ENCODE data around the gene IGLL5. TPM values are rescaled to one million over a fixed set of nuclear protein-coding genes. Genes with fewer than 3 reads are reported as not detected.

IGLL5 gene
- total and polyA plus RNA-seq, 2 donors (not counting 3 experiments of a cell fraction or from before 2014, with no cell fraction given), result not detected

- H3K4me2 ChIP-seq (ENCODE audit: insufficient read depth, low read length), result no peak overlapping the region
- H2AFZ ChIP-seq (ENCODE audit: low read depth, low read length), result no peak overlapping the region
- intact Hi-C loops (cut with micrococcal nuclease), result no loop called here
- H3K9ac ChIP-seq (replicated peaks; ENCODE audit: extremely low read depth, insufficient read depth, low read length), result no peak overlapping the region
- no peak for DNase-seq (ENCODE audit: low read depth, low spot score)
- no peak for FAIRE-seq
- POLR2A ChIA-PET, result no interaction called here
- H3K9me3 ChIP-seq (replicated peaks; ENCODE audit: control insufficient read depth, insufficient read depth, low read length), result no peaks in the 10 kb centered on the region
- CTCF ChIA-PET, result interaction anchor here (1.1 kb wide), 1 partner anchor 10 kb away, joined by 3 read pairs; no protein-coding TSS in a partner anchor
- H3K27ac ChIP-seq (ENCODE audit: insufficient read depth, low read depth, low read length), result no peak overlapping the region
- H3K4me3 ChIP-seq (replicated peaks in 1 of 3; ENCODE audit: insufficient read depth in 1 of 3, low read depth in 1 of 3, low read length in 3 of 3), result no peak overlapping the region
- no peak for TF ChIP-seq JUN (IDR thresholded peaks at IDR 0.05; ENCODE audit: borderline replicate concordance, insufficient read depth, insufficient read length, low read depth)
- TF ChIP-seq EZH2 (IDR thresholded peaks at IDR 0.05; ENCODE audit: borderline replicate concordance, low read depth, low read length, severe bottlenecking), result no peak
- TF ChIP-seq MAX (IDR thresholded peaks at IDR 0.05; ENCODE audit: insufficient read depth, insufficient read length), result no peak
- no peaks in the 10 kb centered on the region for H3K79me2 ChIP-seq (ENCODE audit: control insufficient read depth, insufficient read depth, low read length)
- H3K9me1 ChIP-seq (replicated peaks; ENCODE audit: control insufficient read depth, extremely low read depth, insufficient read depth, low read length), result no peaks in the 10 kb centered on the region
- H3K27me3 ChIP-seq (ENCODE audit: control insufficient read depth in 2 of 2, insufficient read depth in 2 of 2, low read length in 2 of 2), result peaks cover 2 to 5% of the 10 kb centered on the region in 2 experiments
- no peaks in the 10 kb centered on the region for H3K4me1 ChIP-seq (ENCODE audit: control insufficient read depth, extremely low read depth, insufficient read depth, low read length)
- BruUV-seq (replicated peaks), result no TSS peak
- dilution Hi-C loops (cut with MboI; ENCODE audit: extremely low pct_ligation_motif_present, low sequenced_read_pairs), result no loop called here
- no peaks in the 10 kb centered on the region for H3K36me3 ChIP-seq (ENCODE audit: control insufficient read depth in 2 of 2, extremely low read depth in 1 of 2, insufficient read depth in 2 of 2, low read length in 2 of 2)
- H4K20me1 ChIP-seq (replicated peaks; ENCODE audit: control insufficient read depth, extremely low read depth, insufficient read depth, low read length), result no peaks in the 10 kb centered on the region
Measured at GRCh38 chr22:22893891-22894739, 6.5 kb downstream of the IGLL5 start.

- H2AFZ ChIP-seq (ENCODE audit: low read depth, low read length), result no peak overlapping the region
- H3K9me1 ChIP-seq (replicated peaks; ENCODE audit: control insufficient read depth, extremely low read depth, insufficient read depth, low read length), result no peaks in the 10 kb centered on the region
- no TSS peak for BruUV-seq (replicated peaks)
- H3K4me1 ChIP-seq (ENCODE audit: control insufficient read depth, extremely low read depth, insufficient read depth, low read length), result no peaks in the 10 kb centered on the region
- no peak overlapping the region for H3K27ac ChIP-seq (ENCODE audit: insufficient read depth, low read depth, low read length)
- no peak overlapping the region for H3K9ac ChIP-seq (replicated peaks; ENCODE audit: extremely low read depth, insufficient read depth, low read length)
- no peaks in the 10 kb centered on the region for H3K79me2 ChIP-seq (ENCODE audit: control insufficient read depth, insufficient read depth, low read length)
- no peaks in the 10 kb centered on the region for H4K20me1 ChIP-seq (replicated peaks; ENCODE audit: control insufficient read depth, extremely low read depth, insufficient read depth, low read length)
- intact Hi-C loops (cut with micrococcal nuclease) (no loop called here), dilution Hi-C loops (cut with MboI; ENCODE audit: extremely low pct_ligation_motif_present, low sequenced_read_pairs) (no loop called here)
- ChIA-PET CTCF (interaction anchor here (1.1 kb wide), 1 partner anchor 11 kb away, joined by 3 read pairs; no protein-coding TSS in a partner anchor), POLR2A (no interaction called here)
- H3K4me2 ChIP-seq (ENCODE audit: insufficient read depth, low read length), result no peak overlapping the region
- H3K27me3 ChIP-seq (ENCODE audit: control insufficient read depth in 2 of 2, insufficient read depth in 2 of 2, low read length in 2 of 2), result peaks cover 2 to 5% of the 10 kb centered on the region in 2 experiments
- no peaks in the 10 kb centered on the region for H3K9me3 ChIP-seq (replicated peaks; ENCODE audit: control insufficient read depth, insufficient read depth, low read length)
- H3K4me3 ChIP-seq (replicated peaks in 1 of 3; ENCODE audit: insufficient read depth in 1 of 3, low read depth in 1 of 3, low read length in 3 of 3), result no peak overlapping the region
- no peaks in the 10 kb centered on the region for H3K36me3 ChIP-seq (ENCODE audit: control insufficient read depth in 2 of 2, extremely low read depth in 1 of 2, insufficient read depth in 2 of 2, low read length in 2 of 2)
- TF ChIP-seq POLR2AphosphoS5 (IDR thresholded peaks at IDR 0.05; ENCODE audit: insufficient read depth, low read depth, low read length) (no peak), CTCF (IDR thresholded peaks at IDR 0.05; ENCODE audit: extremely low read depth in 1 of 2, insufficient read depth in 1 of 2, low read depth in 1 of 2, low read length in 2 of 2) (no peak), GATA2 (IDR thresholded peaks at IDR 0.05; ENCODE audit: insufficient read depth, insufficient read length, low read depth, low read length) (no peak)
- FAIRE-seq, result no peak
- DNase-seq (ENCODE audit: low read depth, low spot score), result no peak
Measured at GRCh38 chr22:22894740-22895731, 7.4 kb downstream of the IGLL5 start.

Data from endothelial cell of umbilical vein (primary cell).